ENCODE results near the gene MAGEE2.

- TF ChIP-seq CTCF (IDR thresholded peaks at IDR 0.05; ENCODE audit: insufficient read depth, low read depth, low read length) (no peak), EZH2 (IDR thresholded peaks at IDR 0.05; ENCODE audit: insufficient read depth, low read length) (no peak)
Measured at GRCh38 chrX:75784680-75785491, at the start of gene MAGEE2.

All from astrocyte (in vitro differentiated cells and primary cell).